AG09309 (cell line): ENCODE measurements around the gene RBFOX2.
A peak's percentile ranks its signal among the peaks of the same experiment; 100 is the strongest.
"Not testable (repeated sequence)": the region's sequence is repeated elsewhere in the genome, so short reads cannot be mapped to it uniquely, and the experiment has no call there.

Experiments used
- DNase-seq: peaks from one replicate; pipeline ENCODE4 v3.0.0-alpha.2; 2010; ENCODE audit warnings: low read depth
- H3K4me3 ChIP-seq: 2 replicates; pipeline ENCODE4 v1.5.1; 2011; ENCODE audit warnings: mild to moderate bottlenecking, low read depth, low read length, moderate library complexity; ENCODE audit not compliant: control insufficient read depth
- CTCF ChIP-seq: IDR thresholded peaks from 2 replicates; pipeline ENCODE4 v1.5.1; 2011; ENCODE audit warnings: mild to moderate bottlenecking, low read depth, low read length, inconsistent platforms; ENCODE audit not compliant: insufficient read depth, control insufficient read depth; ENCODE audit errors: missing control alignments

Gene RBFOX2

GRCh38 chr22:35792506-35792905, 236.1 kb downstream of the RBFOX2 start:
- H3K4me3 ChIP-seq, result no peak overlapping the region
- no peak for DNase-seq
- TF ChIP-seq CTCF, result no peak

GRCh38 chr22:35791788-35792187, 236.8 kb downstream of the RBFOX2 start:
- DNase-seq, H3K4me3 ChIP-seq: not testable (repeated sequence)

- H3K4me3 ChIP-seq, result no peak overlapping the region
- TF ChIP-seq CTCF, result no peak
- peak; percentile 34 for DNase-seq
Observed at GRCh38 chr22:35785181-35785923, 243.3 kb downstream of the RBFOX2 start.

- DNase-seq, result no peak
- TF ChIP-seq CTCF, result no peak
- no peak overlapping the region for H3K4me3 ChIP-seq
Observed at GRCh38 chr22:35784633-35785032, 244.0 kb downstream of the RBFOX2 start.

GRCh38 chr22:35783943-35784614, 244.5 kb downstream of the RBFOX2 start:
- TF ChIP-seq CTCF, result no peak
- DNase-seq, result peak; percentile 55
- no peak overlapping the region for H3K4me3 ChIP-seq

GRCh38 chr22:35782504-35782903, 246.1 kb downstream of the RBFOX2 start:
- DNase-seq, result no peak
- no peak for TF ChIP-seq CTCF
- no peak overlapping the region for H3K4me3 ChIP-seq

GRCh38 chr22:35781898-35782297, 246.7 kb downstream of the RBFOX2 start:
- no peak for DNase-seq
- no peak for TF ChIP-seq CTCF
- H3K4me3 ChIP-seq, result no peak overlapping the region
